GM13976 (cell line): ENCODE results near the gene RPP38.

Experiments used
- DNase-seq: peaks from one replicate; pipeline ENCODE4 v3.0.0; 2012; ENCODE audit warnings: low spot score
- CTCF ChIP-seq: IDR thresholded peaks from 2 replicates; pipeline ENCODE4 v1.5.1; 2012; ENCODE audit warnings: borderline replicate concordance, mild to moderate bottlenecking; ENCODE audit not compliant: insufficient read depth; ENCODE audit errors: extremely low read depth, missing control alignments, control extremely low read depth
- in situ Hi-C: fragments of 300-500 bp; cut with MboI; formaldehyde crosslinking; loops from one replicate; pipeline ENCODE4 v1.12.0; 2022; ENCODE audit warnings: low sequenced_read_pairs, mixed read lengths, inconsistent platforms; ENCODE audit not compliant: unreplicated experiment

Gene RPP38

DNA sequence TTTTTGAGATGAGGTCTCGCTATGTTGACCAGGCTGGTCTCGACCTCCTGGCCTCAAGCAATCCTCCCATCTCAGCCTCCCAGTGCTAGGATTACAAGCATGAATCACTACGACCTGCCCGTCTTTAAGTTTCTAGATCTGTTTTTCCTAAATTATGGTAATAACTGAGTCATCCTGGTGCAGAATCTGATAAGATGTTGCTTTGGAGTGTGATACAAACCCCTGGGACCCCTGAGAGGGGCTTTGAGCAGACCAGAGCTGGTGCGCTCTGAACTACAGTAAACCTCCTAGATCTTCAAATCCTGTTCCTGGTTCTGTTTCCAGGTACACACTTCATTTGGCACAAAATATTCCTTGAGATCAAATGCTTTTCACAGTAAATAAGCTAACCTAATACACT lies 34.2 kb downstream of the RPP38 start:
- no peak for DNase-seq
- no peak for TF ChIP-seq CTCF
- in situ Hi-C loops, result no loop called here

DNA sequence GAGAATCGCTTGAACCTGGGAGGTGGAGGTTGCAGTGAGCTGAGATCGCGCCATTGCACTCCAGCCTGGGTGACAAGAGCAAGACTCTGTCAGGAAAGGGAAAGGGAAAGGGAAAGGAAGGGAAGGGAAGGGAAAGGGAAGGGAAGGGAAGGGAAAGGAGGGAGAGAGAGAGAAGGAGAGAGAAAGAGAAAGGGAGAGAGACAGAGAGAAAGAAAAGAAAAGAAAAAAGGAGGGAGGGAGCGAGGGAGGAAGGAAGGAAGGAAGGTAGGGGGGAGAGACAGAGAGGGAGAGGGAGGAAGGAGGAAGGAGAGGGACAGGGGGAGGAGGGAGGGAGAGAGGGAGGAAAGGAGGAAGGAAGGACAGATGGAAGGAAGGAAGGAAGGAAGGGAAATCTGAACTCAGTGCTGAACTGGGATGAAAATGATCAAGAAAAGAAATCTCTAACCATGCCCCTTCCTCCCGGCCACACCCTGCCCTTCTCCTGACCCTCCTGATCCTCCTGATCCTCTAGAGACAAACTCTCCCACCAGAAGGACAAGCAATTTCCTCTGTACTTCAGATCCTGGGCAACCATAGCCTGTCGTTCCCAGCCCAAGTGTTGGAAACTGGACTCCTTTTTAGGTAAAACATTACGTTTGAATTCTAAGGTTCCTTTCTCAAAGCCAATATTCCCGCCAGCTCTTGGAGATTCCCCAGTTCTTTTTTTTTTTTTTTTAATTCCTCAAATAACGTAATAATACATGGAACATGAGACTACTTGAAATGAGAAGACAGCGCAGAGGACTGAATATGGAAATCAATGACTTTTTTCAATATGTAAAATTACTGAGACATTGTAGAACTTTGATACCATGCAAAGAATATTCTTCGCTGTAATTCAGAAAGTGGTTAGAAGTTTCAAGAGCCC lies 39.2 kb downstream of the RPP38 start:
- TF ChIP-seq CTCF, result no peak
- no peak for DNase-seq
- in situ Hi-C loops, result no loop called here

DNA sequence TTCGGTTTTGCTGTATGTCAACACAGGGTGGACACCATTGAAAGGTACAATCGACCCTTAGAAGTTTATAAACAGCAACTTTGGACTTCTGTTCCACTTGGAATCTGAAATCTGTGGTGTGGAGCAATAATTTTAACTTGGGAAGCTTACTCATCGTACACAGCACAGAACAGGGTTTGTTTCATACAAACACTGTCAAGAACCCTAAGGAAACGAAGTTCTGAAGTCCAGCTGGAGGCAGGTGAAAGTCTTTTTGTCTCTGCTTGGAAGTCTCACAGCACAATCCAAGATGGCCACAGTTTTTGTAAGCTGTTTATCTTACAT lies 39.8 kb downstream of the RPP38 start:
- DNase-seq, result no peak
- no peak for TF ChIP-seq CTCF
- in situ Hi-C loops, result no loop called here

GRCh38 chr10:15137636-15138035 lies 40.5 kb downstream of the RPP38 start:
- TF ChIP-seq CTCF, result no peak
- in situ Hi-C loops, result no loop called here
- DNase-seq, result no peak

GRCh38 chr10:15140698-15141097 lies 43.5 kb downstream of the RPP38 start:
- DNase-seq, result no peak
- in situ Hi-C loops, result no loop called here

More at GRCh38 chr10:15140698-15141097, 43.5 kb downstream of the RPP38 start:
- no peak for TF ChIP-seq CTCF
